Keratinocyte (primary cell): ENCODE data around the gene UCK2. TPM values are rescaled to one million over a fixed set of nuclear protein-coding genes. Genes with fewer than 3 reads are reported as not detected.

ENCODE experiments used
- DNase-seq: peaks from one replicate; pipeline ENCODE4 v3.0.0-alpha.2; 2011; ENCODE audit warnings: low read depth, missing footprints, low spot score
- FAIRE-seq: peaks from 2 replicates; lab custom pipeline; 2011; peaks lifted over from hg19 to GRCh38; lab: Jason Lieb, UNC
- H2AFZ ChIP-seq: 2 replicates; pipeline ENCODE4 v1.6.0; 2012; ENCODE audit warnings: low read length, control low read depth, inconsistent platforms; ENCODE audit not compliant: control insufficient read depth
- H3K27ac ChIP-seq: 2 replicates; pipeline ENCODE4 v1.5.1; 2011; ENCODE audit warnings: low read length; ENCODE audit not compliant: control insufficient read depth, insufficient read depth
- H3K27me3 ChIP-seq: 3 replicates; pipeline ENCODE4 v1.6.0; 2011; ENCODE audit warnings: low read length; ENCODE audit not compliant: control insufficient read depth, insufficient read depth; ENCODE audit errors: extremely low read depth
- H3K36me3 ChIP-seq, 2 experiments: 2 replicates in 1 of 2; 3 replicates in 1 of 2; pipeline ENCODE4 v1.5.1; 2011; ENCODE audit warnings: low read length in 2 of 2, mild to moderate bottlenecking in 1 of 2; ENCODE audit not compliant: control insufficient read depth in 2 of 2, insufficient read depth in 2 of 2; ENCODE audit errors: extremely low read depth in 1 of 2
- H3K4me1 ChIP-seq: 3 replicates; pipeline ENCODE4 v1.5.1; 2011; ENCODE audit warnings: low read length; ENCODE audit not compliant: control insufficient read depth, insufficient read depth; ENCODE audit errors: extremely low read depth
- H3K4me2 ChIP-seq: 3 replicates; pipeline ENCODE4 v1.6.0; 2011; ENCODE audit warnings: low read depth, low read length; ENCODE audit not compliant: control insufficient read depth, insufficient read depth; ENCODE audit errors: extremely low read depth
- H3K4me3 ChIP-seq, 3 experiments: fragments of 200-600 bp in 1 of 3; sonication (generic) in 1 of 3; 2 replicates in 2 of 3; 3 replicates in 1 of 3; pipeline ENCODE4 v1.5.1; 2011 to 2016; ENCODE audit warnings: low read length in 3 of 3, mild to moderate bottlenecking in 3 of 3, control low read depth in 2 of 3, inconsistent platforms in 1 of 3, low read depth in 1 of 3, mixed read lengths in 1 of 3, mixed run types in 1 of 3, moderate library complexity in 1 of 3; ENCODE audit not compliant: control insufficient read depth in 2 of 3, insufficient read depth in 2 of 3; ENCODE audit errors: extremely low read depth in 1 of 3
- H3K79me2 ChIP-seq: 2 replicates; pipeline ENCODE4 v1.6.0; 2012; ENCODE audit warnings: low read length; ENCODE audit not compliant: control insufficient read depth, insufficient read depth
- H3K9ac ChIP-seq: 3 replicates; pipeline ENCODE4 v1.6.0; 2011; ENCODE audit warnings: low read length; ENCODE audit not compliant: control insufficient read depth, insufficient read depth; ENCODE audit errors: extremely low read depth
- H3K9me1 ChIP-seq: 3 replicates; pipeline ENCODE4 v1.6.0; 2011; ENCODE audit warnings: low read length; ENCODE audit not compliant: control insufficient read depth, insufficient read depth; ENCODE audit errors: extremely low read depth
- H3K9me3 ChIP-seq: 2 replicates; pipeline ENCODE4 v1.5.1; 2012; ENCODE audit warnings: low read depth, low read length; ENCODE audit not compliant: control insufficient read depth
- H4K20me1 ChIP-seq: 3 replicates; pipeline ENCODE4 v1.6.0; 2011; ENCODE audit warnings: low read length; ENCODE audit not compliant: control insufficient read depth, insufficient read depth; ENCODE audit errors: extremely low read depth
- EZH2 ChIP-seq: IDR thresholded peaks from one replicate; pipeline ENCODE4 v1.6.1; 2012; ENCODE audit warnings: inconsistent platforms, mild to moderate bottlenecking, low read length, moderate library complexity
- dilution Hi-C: fragments of 300-500 bp; cut with MboI; formaldehyde crosslinking; loops from one replicate; pipeline ENCODE4 v1.7.0; 2020; ENCODE audit warnings: low sequenced_read_pairs; ENCODE audit not compliant: extremely low pct_ligation_motif_present
- polyA plus RNA-seq, 5 experiments: library from polyadenylated mRNA; depleted of rRNA in 3 of 5; stranded (reverse) in 3 of 5; stranded (forward) in 1 of 5; unstranded in 1 of 5; fragments of >200 nt; gene quantifications; 1 replicate in 1 of 5; 2 replicates in 3 of 5; 3 replicates in 1 of 5; pipeline versions ENCODE4 v1.2.1 to v1.2.3, GENCODE V29; 2011 to 2012; ENCODE audit warnings: missing spikeins in 2 of 5, low read depth in 1 of 5, low replicate concordance in 1 of 5
- TF ChIP-seq, protein P1 (sequence below), 3 experiments: IDR thresholded peaks in 1 of 3; conservative IDR thresholded peaks in 1 of 3; optimal IDR thresholded peaks in 1 of 3; 2 replicates in 2 of 3; 3 replicates in 1 of 3; pipeline versions ENCODE3 to v1.5.1; 2011; ENCODE audit warnings: low read length in 3 of 3, mild to moderate bottlenecking in 3 of 3, moderate library complexity in 2 of 3, control low read depth in 1 of 3, inconsistent platforms in 1 of 3; ENCODE audit not compliant: insufficient read depth in 2 of 3; ENCODE audit errors: extremely low read depth in 1 of 3

Gene UCK2
- polyA plus RNA-seq, 1 donor (not counting 4 experiments of a cell fraction or from before 2014, with no cell fraction given), result 71.9 TPM

DNA sequence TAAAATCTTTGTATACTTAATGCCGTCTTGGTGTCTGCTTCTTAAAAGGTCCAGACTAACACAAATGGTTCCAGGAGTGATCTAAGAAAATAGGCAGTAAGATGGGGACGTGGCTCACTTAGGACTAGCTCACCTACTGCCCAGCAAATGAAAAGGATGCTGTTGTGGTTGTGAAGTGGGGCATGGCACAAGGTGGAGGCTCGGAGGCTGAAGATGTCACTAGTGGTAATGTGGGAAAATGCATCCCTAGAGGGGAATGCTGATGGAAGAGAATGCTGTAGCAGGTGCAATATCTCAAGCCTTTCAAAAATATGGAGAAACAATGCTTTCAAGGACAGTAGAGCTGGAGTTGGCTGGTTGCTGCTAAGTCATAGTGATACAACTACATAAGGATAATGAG lies 11.3 kb upstream of the UCK2 start:
- dilution Hi-C loops, result no loop called here
- H3K9me3 ChIP-seq, result no peaks in the 10 kb centered on the region
- H3K4me2 ChIP-seq, result no peak overlapping the region
- TF ChIP-seq, protein P1, sequence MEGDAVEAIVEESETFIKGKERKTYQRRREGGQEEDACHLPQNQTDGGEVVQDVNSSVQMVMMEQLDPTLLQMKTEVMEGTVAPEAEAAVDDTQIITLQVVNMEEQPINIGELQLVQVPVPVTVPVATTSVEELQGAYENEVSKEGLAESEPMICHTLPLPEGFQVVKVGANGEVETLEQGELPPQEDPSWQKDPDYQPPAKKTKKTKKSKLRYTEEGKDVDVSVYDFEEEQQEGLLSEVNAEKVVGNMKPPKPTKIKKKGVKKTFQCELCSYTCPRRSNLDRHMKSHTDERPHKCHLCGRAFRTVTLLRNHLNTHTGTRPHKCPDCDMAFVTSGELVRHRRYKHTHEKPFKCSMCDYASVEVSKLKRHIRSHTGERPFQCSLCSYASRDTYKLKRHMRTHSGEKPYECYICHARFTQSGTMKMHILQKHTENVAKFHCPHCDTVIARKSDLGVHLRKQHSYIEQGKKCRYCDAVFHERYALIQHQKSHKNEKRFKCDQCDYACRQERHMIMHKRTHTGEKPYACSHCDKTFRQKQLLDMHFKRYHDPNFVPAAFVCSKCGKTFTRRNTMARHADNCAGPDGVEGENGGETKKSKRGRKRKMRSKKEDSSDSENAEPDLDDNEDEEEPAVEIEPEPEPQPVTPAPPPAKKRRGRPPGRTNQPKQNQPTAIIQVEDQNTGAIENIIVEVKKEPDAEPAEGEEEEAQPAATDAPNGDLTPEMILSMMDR (optimal IDR thresholded peaks at IDR 0.05 in 1 of 3, IDR thresholded peaks at IDR 0.05 in 1 of 3, conservative IDR thresholded peaks at IDR 0.05 in 1 of 3; ENCODE audit: extremely low read depth in 1 of 3, insufficient read depth in 2 of 3, low read length in 3 of 3), result no peak
- no peak for TF ChIP-seq EZH2
- H3K27ac ChIP-seq, result no peak overlapping the region
- no peak overlapping the region for H2AFZ ChIP-seq
- H4K20me1 ChIP-seq, result no peaks in the 10 kb centered on the region
- no peak for DNase-seq
- no peak overlapping the region for H3K9ac ChIP-seq
- H3K27me3 ChIP-seq, result no peaks in the 10 kb centered on the region
- no peaks in the 10 kb centered on the region for H3K79me2 ChIP-seq
- peaks cover 3% of the 10 kb centered on the region for H3K4me1 ChIP-seq
- no peak for FAIRE-seq
- no peak overlapping the region for H3K4me3 ChIP-seq
- H3K9me1 ChIP-seq, result no peaks in the 10 kb centered on the region
- H3K36me3 ChIP-seq, result no peaks in the 10 kb centered on the region

DNA sequence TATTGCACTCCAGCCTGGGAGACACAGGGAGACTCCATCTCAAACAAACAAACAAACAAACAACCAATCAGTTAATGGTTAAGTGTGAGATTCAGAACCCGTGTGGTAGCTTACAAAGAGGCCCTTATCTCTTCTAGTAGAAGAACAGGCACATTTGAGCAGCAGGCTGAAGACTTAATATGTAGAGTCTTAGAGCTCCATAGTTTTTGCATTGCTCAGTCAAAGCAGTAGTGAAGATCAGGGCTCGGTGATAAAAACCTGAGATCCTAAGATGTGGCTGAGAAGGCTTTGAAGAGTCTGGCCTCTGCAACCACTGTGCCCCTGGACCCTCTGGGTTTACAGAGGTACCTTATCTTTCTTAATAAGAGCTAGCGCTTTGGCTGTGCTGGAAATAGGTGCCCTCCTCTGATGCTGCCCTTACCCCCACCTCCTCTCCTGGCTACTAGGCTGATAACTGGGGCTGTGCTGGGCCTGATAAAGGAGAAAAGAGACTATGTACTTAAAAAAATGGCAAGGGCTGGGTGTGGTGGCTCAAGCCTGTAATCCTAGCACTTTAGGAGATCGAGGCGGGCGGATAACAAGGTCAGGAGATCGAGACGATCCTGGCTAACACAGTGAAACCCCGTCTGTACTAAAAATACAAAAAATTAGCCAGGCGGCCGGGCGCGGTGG lies 10.5 kb upstream of the UCK2 start:
- Histone ChIP-seq H3K27ac (no peak overlapping the region), H3K9ac (no peak overlapping the region), H3K4me1 (peaks cover 3% of the 10 kb centered on the region), H3K79me2 (no peaks in the 10 kb centered on the region), H3K4me3 (no peak overlapping the region), H2AFZ (no peak overlapping the region), H3K4me2 (no peak overlapping the region), H3K27me3 (no peaks in the 10 kb centered on the region), H4K20me1 (no peaks in the 10 kb centered on the region), H3K36me3 (no peaks in the 10 kb centered on the region), H3K9me3 (no peaks in the 10 kb centered on the region), H3K9me1 (no peaks in the 10 kb centered on the region)
- dilution Hi-C loops, result no loop called here
- no peak for TF ChIP-seq EZH2
- TF ChIP-seq, protein P1 (optimal IDR thresholded peaks at IDR 0.05 in 1 of 3, IDR thresholded peaks at IDR 0.05 in 1 of 3, conservative IDR thresholded peaks at IDR 0.05 in 1 of 3; ENCODE audit: extremely low read depth in 1 of 3, insufficient read depth in 2 of 3, low read length in 3 of 3), result no peak
- no peak for FAIRE-seq
- DNase-seq, result no peak
